ENCODE data around the gene TRIM54. TPM values are rescaled to one million over a fixed set of nuclear protein-coding genes. Genes with fewer than 3 reads are reported as not detected.

The TRIM54 gene
- total and polyA plus RNA-seq, 2 of the 8 experiments (the other 6 are each of a cell fraction or from before 2014, with no cell fraction given) = 3.9 to 5.8 TPM

DNA sequence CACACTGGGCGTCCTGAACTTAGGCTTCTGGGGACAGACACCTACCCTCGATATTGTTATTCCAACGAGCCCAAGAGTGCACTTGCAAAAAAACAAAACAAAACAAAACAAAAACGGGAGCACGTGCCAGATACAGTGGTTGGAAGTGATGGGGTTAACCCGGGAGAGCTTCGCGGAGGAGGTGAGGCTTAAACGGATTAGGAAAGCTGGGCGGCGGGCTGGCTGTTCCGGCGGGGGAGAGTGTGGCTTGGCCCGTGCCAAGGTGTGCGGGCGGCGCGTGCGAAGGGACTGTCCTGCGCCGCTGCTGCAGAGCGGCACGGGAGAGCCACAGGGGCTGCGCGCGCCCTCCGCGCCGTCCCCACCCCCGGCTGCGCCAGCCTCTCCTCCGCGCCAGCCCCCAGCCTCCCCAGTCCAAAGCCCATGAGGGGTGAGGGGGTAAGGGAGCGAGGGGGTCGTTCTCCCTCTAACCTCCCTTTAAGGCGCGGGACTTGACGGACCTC lies 17.9 kb upstream of the TRIM54 start:
- H3K27ac ChIP-seq (ENCODE audit: low read depth, low read length) = no peak overlapping the region
- peak overlapping the region; percentile 75; the same call in 1 of the 2 replicates for H2BK15ac ChIP-seq (ENCODE audit: low read length)
- FAIRE-seq (no peak), DNase-seq (ENCODE audit: low read depth in 1 of 2, low spot score in 2 of 2) (peak in 1 of 2 experiments; percentile 76)
- H3K36me3 ChIP-seq (ENCODE audit: control insufficient read depth in 2 of 4, insufficient read depth in 4 of 4, low read length in 3 of 4) = no peaks in the 10 kb centered on the region
- H2AK5ac ChIP-seq (ENCODE audit: low read depth, low read length) = no peak overlapping the region
- POLR2A ChIA-PET (ENCODE audit: partially characterized antibody) = interaction anchor here (0.9 to 8.2 kb wide), 9 partner anchors 9 to 105 kb away, joined by 3 to 71 read pairs (median 5); partner anchors contain the start of genes ATRAID, DNAJC5G, SLC5A6 and TRIM54
- no peak overlapping the region for H2BK120ac ChIP-seq (replicated peaks; ENCODE audit: low read depth, low read length)
- H2BK20ac ChIP-seq (ENCODE audit: low read length) = no peak overlapping the region
- peak overlapping the region; percentile 22 for H4K91ac ChIP-seq (replicated peaks; ENCODE audit: insufficient read length, low read length)
- TF ChIP-seq, protein P1, sequence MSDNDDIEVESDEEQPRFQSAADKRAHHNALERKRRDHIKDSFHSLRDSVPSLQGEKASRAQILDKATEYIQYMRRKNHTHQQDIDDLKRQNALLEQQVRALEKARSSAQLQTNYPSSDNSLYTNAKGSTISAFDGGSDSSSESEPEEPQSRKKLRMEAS (IDR thresholded peaks at IDR 0.05) = peak; percentile 85
- TF ChIP-seq SUZ12 (IDR thresholded peaks at IDR 0.05; ENCODE audit: low read length) (peak; percentile 32; the same call in 1 of the 2 replicates), EZH2 (IDR thresholded peaks at IDR 0.05; ENCODE audit: low read depth, low read length, severe bottlenecking) (peak; percentile 64), CBX8 (IDR thresholded peaks at IDR 0.05; ENCODE audit: borderline replicate concordance, low read depth, low read length) (no peak), RNF2 (IDR thresholded peaks at IDR 0.05; ENCODE audit: borderline replicate concordance, low read depth, low read length, missing control alignments, poor library complexity, severe bottlenecking) (peak; percentile 77), JUND (IDR thresholded peaks at IDR 0.05; ENCODE audit: low read length) (no peak), RBBP5 (IDR thresholded peaks at IDR 0.05; ENCODE audit: borderline replicate concordance, low read depth, low read length) (no peak), ZNF274 (IDR thresholded peaks at IDR 0.05; ENCODE audit: borderline replicate concordance, extremely low read depth, low read length) (no peak), SIN3A (conservative IDR thresholded peaks at IDR 0.05 in 1 of 2, IDR thresholded peaks at IDR 0.05 in 1 of 2; ENCODE audit: low read depth in 1 of 2, low read length in 2 of 2) (no peak; a peak in 2 of 4 replicates)
- TF ChIP-seq, protein P2, sequence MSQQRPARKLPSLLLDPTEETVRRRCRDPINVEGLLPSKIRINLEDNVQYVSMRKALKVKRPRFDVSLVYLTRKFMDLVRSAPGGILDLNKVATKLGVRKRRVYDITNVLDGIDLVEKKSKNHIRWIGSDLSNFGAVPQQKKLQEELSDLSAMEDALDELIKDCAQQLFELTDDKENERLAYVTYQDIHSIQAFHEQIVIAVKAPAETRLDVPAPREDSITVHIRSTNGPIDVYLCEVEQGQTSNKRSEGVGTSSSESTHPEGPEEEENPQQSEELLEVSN (IDR thresholded peaks at IDR 0.05) = peak; percentile 84
- H3K9ac ChIP-seq (replicated peaks in 1 of 4; ENCODE audit: extremely low read depth in 1 of 4, low read depth in 3 of 4, low read length in 3 of 4) = peak overlapping the region in 3 of 4 experiments; percentile 22 to 44 (median 42); a peak in 4 of 7 replicates
- 0 out of 2 replicates have a peak overlapping the region, but pooled peaks have one; percentile 75 for H3K18ac ChIP-seq (ENCODE audit: extremely low read depth, low read length)
- no peaks in the 10 kb centered on the region for H3K9me3 ChIP-seq (ENCODE audit: insufficient read depth in 2 of 2, low read depth in 1 of 2, low read length in 1 of 2)
- H3K23me2 ChIP-seq (ENCODE audit: low read depth, low read length) = peaks cover 19% of the 10 kb centered on the region; the same call in 1 of the 2 replicates
- H2BK12ac ChIP-seq (ENCODE audit: low read depth, low read length) = peak overlapping the region; percentile 77; the same call in 1 of the 2 replicates
- peaks cover 3 to 19% (median 14%) of the 10 kb centered on the region in 4 experiments for H3K4me1 ChIP-seq (replicated peaks in 1 of 4; ENCODE audit: control insufficient read depth in 3 of 4, insufficient read depth in 4 of 4, low read length in 3 of 4)
- peaks cover 0 to 2% of the 10 kb centered on the region in 2 experiments; a peak in 1 of 4 replicates for H3K79me2 ChIP-seq (ENCODE audit: control insufficient read depth in 1 of 2, insufficient read depth in 2 of 2, low read length in 2 of 2)
- H3K79me1 ChIP-seq (ENCODE audit: low read depth, low read length) = no peaks in the 10 kb centered on the region
- 2% methylated on average over 36 of the region's 38 CpGs; no CpG with 5 or more reads in 1 of the 2 experiments for WGBS, 2 experiments (ENCODE audit: extremely low coverage in 1 of 2, insufficient coverage in 1 of 2, insufficient read length in 1 of 2, insufficient replicate concordance in 2 of 2, low coverage in 1 of 2, low lambda C conversion rate in 2 of 2, missing lambda C conversion rate in 1 of 2)
- H3K14ac ChIP-seq (ENCODE audit: insufficient read length) = no peak overlapping the region
- no peak overlapping the region for H3K4ac ChIP-seq (replicated peaks; ENCODE audit: insufficient read length, low read depth, low read length)
- H3K4me3 ChIP-seq (ENCODE audit: extremely low read depth in 1 of 4, insufficient read depth in 2 of 4, low read depth in 3 of 4, low read length in 4 of 4) = peak overlapping the region; percentile 60 to 85 (median 63)
- H3K4me2 ChIP-seq (ENCODE audit: insufficient read depth in 1 of 2, low read depth in 2 of 2, low read length in 2 of 2) = peak overlapping the region; percentile 88 to 99
- peak overlapping the region; percentile 31; the same call in 1 of the 2 replicates for H2AFZ ChIP-seq (ENCODE audit: low read length)
- peaks cover 0 to 8% of the 10 kb centered on the region in 2 experiments for H4K20me1 ChIP-seq (replicated peaks in 1 of 2; ENCODE audit: control insufficient read depth in 1 of 2, insufficient read depth in 2 of 2, low read length in 2 of 2)
- H2BK5ac ChIP-seq (ENCODE audit: low read depth, low read length) = no peak overlapping the region
- CTCF ChIA-PET (ENCODE audit: partially characterized antibody) = interaction anchor here (0.6 to 14.1 kb wide), 21 partner anchors 9 to 238 kb away, joined by 3 to 288 read pairs (median 5); partner anchors contain the start of genes ABHD1, DNAJC5G, EIF2B4 and PREB
- H3K23ac ChIP-seq (ENCODE audit: insufficient read length) = no peak overlapping the region
- H4K5ac ChIP-seq (ENCODE audit: insufficient read length, low read depth, low read length) = no peak overlapping the region
- H4K8ac ChIP-seq (ENCODE audit: extremely low read depth, insufficient read depth, low read length) = peak overlapping the region; percentile 91; the same call in 1 of the 2 replicates
- H3K27me3 ChIP-seq (replicated peaks in 1 of 4; ENCODE audit: control insufficient read depth in 3 of 4, extremely low read depth in 1 of 4, insufficient read depth in 3 of 4, low read length in 3 of 4) = peaks cover 39 to 73% (median 61%) of the 10 kb centered on the region in 4 experiments
- no peak overlapping the region for H3K56ac ChIP-seq (replicated peaks; ENCODE audit: insufficient read length, low read depth, low read length)

All from H1 (cell line).